Stomach (tissue), 4 donors: ENCODE measurements around the gene RAB5B.

Source experiments
- EP300 ChIP-seq: sonication (generic); formaldehyde crosslinking; IDR thresholded peaks from one replicate; pipeline ENCODE4 v1.6.1; 2017; ENCODE audit warnings: antibody characterized with exemption
- POLR2AphosphoS5 ChIP-seq, 3 donors: sonication (generic); formaldehyde crosslinking; IDR thresholded peaks; one replicate each; pipeline ENCODE4 v1.6.1; 2016; ENCODE audit warnings: antibody characterized with exemption in 3 of 3
- TF ChIP-seq, protein P1 (sequence below), 7 experiments: fragments of 450-650 bp in 4 of 7; fragments of 200-600 bp in 3 of 7; sonication (generic) in 3 of 7; IDR thresholded peaks; one replicate each; pipeline ENCODE4 v1.5.1; 2016 to 2019; ENCODE audit warnings: antibody characterized with exemption in 7 of 7, control low read depth in 2 of 7, mild to moderate bottlenecking in 1 of 7

DNA sequence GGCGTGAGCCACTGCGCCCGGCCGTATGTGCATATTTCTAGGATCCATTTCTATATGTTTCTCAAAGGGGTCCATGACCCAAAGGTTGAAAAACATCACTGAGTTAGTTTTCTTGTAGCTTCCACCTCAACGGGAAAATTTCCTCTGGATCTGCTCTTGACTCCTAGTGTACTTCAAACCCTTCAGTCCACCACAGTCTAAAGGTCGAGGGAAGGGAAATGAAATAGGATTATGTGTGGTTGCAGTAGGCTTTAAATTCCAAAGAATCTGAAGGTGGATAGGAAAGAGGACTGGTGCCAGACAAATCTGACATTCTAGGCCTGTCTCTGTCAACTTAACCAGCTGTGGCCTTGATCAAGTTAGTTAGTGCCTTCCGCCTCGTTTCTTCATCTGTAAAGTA, 21.5 kb downstream of the RAB5B start:
- TF ChIP-seq, protein P1, sequence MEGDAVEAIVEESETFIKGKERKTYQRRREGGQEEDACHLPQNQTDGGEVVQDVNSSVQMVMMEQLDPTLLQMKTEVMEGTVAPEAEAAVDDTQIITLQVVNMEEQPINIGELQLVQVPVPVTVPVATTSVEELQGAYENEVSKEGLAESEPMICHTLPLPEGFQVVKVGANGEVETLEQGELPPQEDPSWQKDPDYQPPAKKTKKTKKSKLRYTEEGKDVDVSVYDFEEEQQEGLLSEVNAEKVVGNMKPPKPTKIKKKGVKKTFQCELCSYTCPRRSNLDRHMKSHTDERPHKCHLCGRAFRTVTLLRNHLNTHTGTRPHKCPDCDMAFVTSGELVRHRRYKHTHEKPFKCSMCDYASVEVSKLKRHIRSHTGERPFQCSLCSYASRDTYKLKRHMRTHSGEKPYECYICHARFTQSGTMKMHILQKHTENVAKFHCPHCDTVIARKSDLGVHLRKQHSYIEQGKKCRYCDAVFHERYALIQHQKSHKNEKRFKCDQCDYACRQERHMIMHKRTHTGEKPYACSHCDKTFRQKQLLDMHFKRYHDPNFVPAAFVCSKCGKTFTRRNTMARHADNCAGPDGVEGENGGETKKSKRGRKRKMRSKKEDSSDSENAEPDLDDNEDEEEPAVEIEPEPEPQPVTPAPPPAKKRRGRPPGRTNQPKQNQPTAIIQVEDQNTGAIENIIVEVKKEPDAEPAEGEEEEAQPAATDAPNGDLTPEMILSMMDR (IDR thresholded peaks at IDR 0.05): no peak
- TF ChIP-seq EP300: no peak
- no peak for TF ChIP-seq POLR2AphosphoS5 (IDR thresholded peaks at IDR 0.05)
